Measurements from ENCODE around the gene FEZ2.

FEZ2 gene, protein sequence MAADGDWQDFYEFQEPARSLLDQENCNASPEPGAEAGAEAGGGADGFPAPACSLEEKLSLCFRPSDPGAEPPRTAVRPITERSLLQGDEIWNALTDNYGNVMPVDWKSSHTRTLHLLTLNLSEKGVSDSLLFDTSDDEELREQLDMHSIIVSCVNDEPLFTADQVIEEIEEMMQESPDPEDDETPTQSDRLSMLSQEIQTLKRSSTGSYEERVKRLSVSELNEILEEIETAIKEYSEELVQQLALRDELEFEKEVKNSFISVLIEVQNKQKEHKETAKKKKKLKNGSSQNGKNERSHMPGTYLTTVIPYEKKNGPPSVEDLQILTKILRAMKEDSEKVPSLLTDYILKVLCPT

DNA sequence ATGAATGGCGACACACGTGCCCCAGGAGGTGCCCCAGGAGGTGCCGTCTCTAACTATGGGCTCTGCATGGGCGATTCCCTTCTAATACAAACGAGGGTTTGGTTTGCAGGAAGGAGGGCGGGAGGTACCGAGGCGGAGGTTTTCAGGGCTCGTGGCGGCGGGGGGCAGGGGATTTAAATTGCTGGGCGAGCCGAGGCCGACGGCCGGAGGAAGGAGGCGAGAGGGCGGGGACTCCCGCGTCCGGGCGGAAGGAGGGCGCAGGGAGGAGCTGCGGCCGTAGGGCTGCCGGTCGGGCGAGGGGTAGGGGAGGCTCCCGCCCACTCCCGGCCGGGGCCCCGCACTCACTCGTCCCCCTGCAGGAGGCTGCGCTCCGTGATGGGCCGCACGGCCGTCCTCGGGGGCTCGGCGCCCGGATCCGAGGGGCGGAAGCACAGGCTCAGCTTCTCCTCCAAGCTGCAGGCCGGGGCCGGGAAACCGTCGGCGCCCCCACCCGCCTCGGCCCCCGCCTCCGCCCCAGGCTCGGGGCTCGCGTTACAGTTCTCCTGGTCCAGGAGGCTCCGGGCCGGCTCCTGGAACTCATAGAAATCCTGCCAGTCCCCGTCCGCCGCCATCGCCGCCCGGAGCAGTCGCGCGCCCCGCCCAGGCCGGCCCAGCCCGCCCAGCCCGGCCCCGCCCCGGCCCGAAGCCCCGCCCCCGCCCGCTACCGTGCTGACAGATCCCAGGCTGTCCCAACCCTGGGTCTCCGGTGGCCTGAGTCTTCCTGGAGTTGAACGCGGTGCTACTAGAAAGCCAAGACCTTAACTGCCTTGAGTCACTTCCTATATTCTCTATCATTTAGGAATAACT is at the start of gene FEZ2:
Gene FEZ2 (minus strand): TSS at position 637 of the 846 bp plus-strand sequence. CDS start 26 bp downstream, at position 611.
- H3K27ac ChIP-seq (ENCODE audit: low read depth, low read length) = peak within 1 kb of the TSS; percentile 93
- H3K27me3 ChIP-seq (ENCODE audit: control insufficient read depth, insufficient read depth, low read length) = peaks cover 24% of the 10 kb centered on the region
- peak within 1 kb of the TSS; percentile 67 for H3K4me3 ChIP-seq (ENCODE audit: low read depth, low read length)
- H3K36me3 ChIP-seq (ENCODE audit: control insufficient read depth, insufficient read depth, low read length) = peaks cover 3% of the 10 kb centered on the region; the same call in 1 of the 2 replicates
- no peaks in the 10 kb centered on the region for H3K9me3 ChIP-seq (ENCODE audit: control insufficient read depth, insufficient read depth, low read length)
- peaks cover 15% of the 10 kb centered on the region for H3K4me1 ChIP-seq (ENCODE audit: control insufficient read depth, insufficient read depth, low read length)
- H3K9ac ChIP-seq (ENCODE audit: low read depth, low read length) = peak within 1 kb of the TSS; percentile 72; the same call in 1 of the 2 replicates

DNA sequence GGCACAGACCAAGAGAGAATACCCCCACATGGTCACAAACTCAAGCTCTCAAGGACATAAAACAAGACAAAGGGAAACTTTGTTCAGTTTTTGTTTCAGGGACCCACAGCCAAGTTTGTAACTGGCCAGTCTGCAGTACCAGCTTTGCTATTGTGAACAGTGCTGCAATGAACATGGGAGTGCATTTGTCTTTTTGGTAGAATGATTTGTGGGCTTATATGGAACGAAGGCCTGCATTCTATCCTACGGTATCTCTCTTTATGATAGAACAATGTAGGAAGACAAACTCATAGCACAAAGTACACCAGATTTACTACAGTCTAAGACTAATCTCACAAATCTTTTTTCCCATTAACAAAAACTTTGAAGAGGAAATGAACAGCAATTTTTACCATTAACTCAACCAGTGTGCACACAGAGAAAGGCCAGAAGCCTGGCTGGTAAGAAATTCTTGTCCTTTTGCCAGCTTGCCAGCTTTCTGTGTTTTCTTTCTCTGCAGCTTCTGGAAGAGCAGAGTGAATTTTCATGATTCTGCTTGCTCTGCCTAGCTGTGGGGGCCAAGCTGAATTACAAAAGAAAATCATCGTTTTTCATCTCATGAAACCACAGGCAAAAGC is 37.1 kb upstream of the FEZ2 start:
- H3K27ac ChIP-seq (ENCODE audit: low read depth, low read length) = no peak overlapping the region

DNA sequence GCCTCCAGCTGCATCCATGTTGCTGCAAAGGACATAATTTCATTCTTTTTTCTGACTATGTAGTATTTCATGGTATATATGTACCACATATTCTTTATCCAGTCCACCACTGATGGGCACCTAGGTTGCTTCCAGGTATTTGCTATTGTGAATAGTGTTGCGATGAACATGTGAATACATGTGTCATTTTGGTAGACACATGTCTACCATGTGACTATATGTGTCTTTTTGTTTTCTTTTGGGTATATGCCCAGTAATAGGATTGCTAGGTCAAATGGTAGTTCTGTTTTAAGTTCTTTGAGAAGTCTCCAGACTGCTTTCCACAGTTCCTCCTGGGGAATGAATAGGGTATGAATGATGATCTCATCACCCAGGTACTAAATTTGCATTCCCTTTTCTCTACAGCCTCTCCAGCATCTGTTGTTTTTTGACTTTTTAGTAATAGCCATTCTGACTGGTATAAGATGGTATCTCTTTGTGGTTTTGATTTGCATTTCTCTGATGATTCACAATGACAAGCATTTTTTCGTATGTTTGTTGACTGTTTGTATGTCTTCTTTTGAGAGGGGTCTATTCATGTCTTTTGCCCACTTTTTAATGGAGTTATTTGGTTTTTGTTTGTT is 35.6 kb upstream of the FEZ2 start:
- no peak overlapping the region for H3K27ac ChIP-seq (ENCODE audit: low read depth, low read length)
- no peak overlapping the region for H3K4me3 ChIP-seq (ENCODE audit: low read depth, low read length)
- H3K36me3 ChIP-seq (ENCODE audit: control insufficient read depth, insufficient read depth, low read length) = no peaks in the 10 kb centered on the region
- H3K27me3 ChIP-seq (ENCODE audit: control insufficient read depth, insufficient read depth, low read length) = no peaks in the 10 kb centered on the region
- peaks cover 8% of the 10 kb centered on the region; the same call in 1 of the 2 replicates for H3K9me3 ChIP-seq (ENCODE audit: control insufficient read depth, insufficient read depth, low read length)
- no peaks in the 10 kb centered on the region; the same call in 1 of the 2 replicates for H3K4me1 ChIP-seq (ENCODE audit: control insufficient read depth, insufficient read depth, low read length)
- no peak overlapping the region for H3K9ac ChIP-seq (ENCODE audit: low read depth, low read length)

More for the DNA sequence above, 37.1 kb upstream of the FEZ2 start:
- H3K9me3 ChIP-seq (ENCODE audit: control insufficient read depth, insufficient read depth, low read length) = peaks cover 8% of the 10 kb centered on the region; the same call in 1 of the 2 replicates
- H3K9ac ChIP-seq (ENCODE audit: low read depth, low read length) = no peak overlapping the region
- H3K4me3 ChIP-seq (ENCODE audit: low read depth, low read length) = no peak overlapping the region
- H3K27me3 ChIP-seq (ENCODE audit: control insufficient read depth, insufficient read depth, low read length) = no peaks in the 10 kb centered on the region
- no peaks in the 10 kb centered on the region; the same call in 1 of the 2 replicates for H3K4me1 ChIP-seq (ENCODE audit: control insufficient read depth, insufficient read depth, low read length)
- no peaks in the 10 kb centered on the region for H3K36me3 ChIP-seq (ENCODE audit: control insufficient read depth, insufficient read depth, low read length)

DNA sequence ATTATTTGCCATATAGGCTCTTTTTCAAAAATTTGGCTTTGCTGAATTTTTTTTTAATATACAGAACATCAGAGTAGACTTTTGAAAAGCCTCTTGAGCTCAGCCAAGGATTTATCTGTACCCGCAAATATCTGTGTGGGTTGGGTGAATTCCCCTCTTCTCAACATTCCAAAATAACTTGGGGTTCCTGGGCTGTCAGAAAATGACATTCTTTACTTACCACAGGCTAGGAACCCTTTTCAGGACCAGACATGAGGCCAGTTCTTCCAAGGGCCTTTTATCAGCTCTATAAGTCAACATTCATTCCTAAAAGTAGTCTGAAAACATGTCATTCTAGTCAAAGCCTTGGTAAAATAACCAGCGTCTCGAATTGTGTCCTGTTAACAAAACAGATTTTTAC is 28.8 kb upstream of the FEZ2 start:
- H3K36me3 ChIP-seq (ENCODE audit: control insufficient read depth, insufficient read depth, low read length) = no peaks in the 10 kb centered on the region
- no peaks in the 10 kb centered on the region for H3K27me3 ChIP-seq (ENCODE audit: control insufficient read depth, insufficient read depth, low read length)
- no peak overlapping the region for H3K9ac ChIP-seq (ENCODE audit: low read depth, low read length)
- H3K4me3 ChIP-seq (ENCODE audit: low read depth, low read length) = no peak overlapping the region
- no peak overlapping the region for H3K27ac ChIP-seq (ENCODE audit: low read depth, low read length)
- peaks cover 15% of the 10 kb centered on the region for H3K9me3 ChIP-seq (ENCODE audit: control insufficient read depth, insufficient read depth, low read length)
- no peaks in the 10 kb centered on the region; the same call in 1 of the 2 replicates for H3K4me1 ChIP-seq (ENCODE audit: control insufficient read depth, insufficient read depth, low read length)

DNA sequence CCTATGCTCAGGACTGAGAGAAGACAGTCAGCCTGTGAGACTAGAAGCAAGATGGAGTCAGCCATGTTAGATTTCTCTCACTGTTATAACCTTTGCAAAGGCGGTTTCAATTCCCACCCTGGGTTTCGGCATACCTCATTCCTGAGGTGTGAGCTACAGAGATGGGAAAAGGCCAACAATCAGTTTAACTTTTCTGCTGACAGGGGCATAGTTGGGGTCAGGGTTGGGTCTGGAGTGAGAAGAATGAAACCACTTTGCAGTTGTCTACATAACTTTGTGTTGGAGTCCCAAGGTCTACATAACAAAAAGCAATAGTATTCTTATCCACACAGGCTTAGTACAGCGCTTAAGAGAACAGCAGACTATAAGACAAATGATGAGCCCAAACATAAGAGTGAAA is 28.1 kb upstream of the FEZ2 start:
- peaks cover 10% of the 10 kb centered on the region for H3K9me3 ChIP-seq (ENCODE audit: control insufficient read depth, insufficient read depth, low read length)
- H3K9ac ChIP-seq (ENCODE audit: low read depth, low read length) = no peak overlapping the region
- H3K36me3 ChIP-seq (ENCODE audit: control insufficient read depth, insufficient read depth, low read length) = no peaks in the 10 kb centered on the region
- no peaks in the 10 kb centered on the region; the same call in 1 of the 2 replicates for H3K4me1 ChIP-seq (ENCODE audit: control insufficient read depth, insufficient read depth, low read length)
- H3K27ac ChIP-seq (ENCODE audit: low read depth, low read length) = no peak overlapping the region
- no peaks in the 10 kb centered on the region for H3K27me3 ChIP-seq (ENCODE audit: control insufficient read depth, insufficient read depth, low read length)
- H3K4me3 ChIP-seq (ENCODE audit: low read depth, low read length) = no peak overlapping the region

DNA sequence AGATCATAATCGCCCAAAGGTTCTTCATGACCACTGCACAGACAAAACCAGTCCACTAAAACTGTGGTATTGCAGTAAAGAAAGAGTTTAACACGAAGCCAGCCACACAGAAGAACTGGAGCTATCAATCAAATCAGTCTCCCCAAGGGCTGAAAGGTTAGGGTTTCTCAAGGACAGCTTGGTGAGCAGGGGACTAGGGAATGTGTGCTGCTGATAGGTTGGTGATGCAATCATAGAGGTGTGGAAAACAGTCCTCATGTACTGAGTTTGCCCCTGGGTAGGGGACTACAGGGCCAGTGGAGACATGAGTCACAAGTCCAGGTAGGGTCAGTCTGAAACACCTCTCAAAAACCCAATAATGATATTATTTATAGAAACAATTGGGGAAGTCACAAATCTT is 27.3 kb upstream of the FEZ2 start:
- no peak overlapping the region for H3K27ac ChIP-seq (ENCODE audit: low read depth, low read length)

DNA sequence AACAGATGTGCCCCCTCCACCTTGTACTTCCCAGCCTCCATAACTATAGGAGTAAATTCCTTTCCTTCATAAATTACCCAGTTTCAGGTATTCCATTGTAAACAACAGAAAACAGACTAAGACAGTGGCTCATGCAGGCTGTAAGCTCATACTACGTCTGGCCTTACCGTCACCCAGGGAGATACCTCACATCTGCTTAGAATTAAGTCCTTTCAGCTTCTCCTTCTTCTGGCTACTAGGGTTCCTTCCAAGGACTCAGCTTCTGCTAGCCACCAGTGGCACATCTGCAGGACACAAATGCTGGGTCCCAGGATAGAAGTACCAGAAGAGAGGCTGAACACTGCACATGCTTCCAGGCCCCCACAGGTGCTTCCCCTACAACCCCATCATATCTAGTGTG is 22.4 kb upstream of the FEZ2 start:
- Histone ChIP-seq H3K9me3 (ENCODE audit: control insufficient read depth, insufficient read depth, low read length) (peaks cover 4% of the 10 kb centered on the region), H3K27ac (ENCODE audit: low read depth, low read length) (no peak overlapping the region), H3K27me3 (ENCODE audit: control insufficient read depth, insufficient read depth, low read length) (no peaks in the 10 kb centered on the region), H3K4me3 (ENCODE audit: low read depth, low read length) (no peak overlapping the region), H3K9ac (ENCODE audit: low read depth, low read length) (no peak overlapping the region), H3K36me3 (ENCODE audit: control insufficient read depth, insufficient read depth, low read length) (no peaks in the 10 kb centered on the region), H3K4me1 (ENCODE audit: control insufficient read depth, insufficient read depth, low read length) (peaks cover 26% of the 10 kb centered on the region)

More for the DNA sequence above, 27.3 kb upstream of the FEZ2 start:
- Histone ChIP-seq H3K4me1 (ENCODE audit: control insufficient read depth, insufficient read depth, low read length) (no peaks in the 10 kb centered on the region; the same call in 1 of the 2 replicates), H3K9me3 (ENCODE audit: control insufficient read depth, insufficient read depth, low read length) (peaks cover 10% of the 10 kb centered on the region), H3K27me3 (ENCODE audit: control insufficient read depth, insufficient read depth, low read length) (no peaks in the 10 kb centered on the region), H3K36me3 (ENCODE audit: control insufficient read depth, insufficient read depth, low read length) (no peaks in the 10 kb centered on the region), H3K4me3 (ENCODE audit: low read depth, low read length) (no peak overlapping the region), H3K9ac (ENCODE audit: low read depth, low read length) (no peak overlapping the region)

DNA sequence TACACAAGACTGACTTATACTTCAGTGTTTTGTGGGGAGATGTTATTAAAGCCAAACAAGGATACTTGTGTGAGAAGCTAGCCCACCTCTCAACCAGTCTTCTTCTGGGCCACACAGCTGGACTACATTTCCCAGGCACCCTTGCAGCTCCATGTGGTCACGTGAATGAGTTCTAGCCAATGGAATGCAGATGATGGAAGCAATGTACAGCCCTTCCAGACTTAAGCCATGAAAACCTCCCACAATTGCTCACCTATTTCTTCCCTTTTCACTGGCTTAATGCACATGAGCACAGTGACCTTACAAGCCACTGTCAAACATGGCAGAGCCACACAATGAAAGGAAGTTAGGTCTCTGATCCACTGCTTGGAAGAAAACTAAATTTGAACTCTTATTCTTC is 20.4 kb upstream of the FEZ2 start:
- no peaks in the 10 kb centered on the region for H3K27me3 ChIP-seq (ENCODE audit: control insufficient read depth, insufficient read depth, low read length)
- no peak overlapping the region for H3K27ac ChIP-seq (ENCODE audit: low read depth, low read length)
- H3K4me3 ChIP-seq (ENCODE audit: low read depth, low read length) = no peak overlapping the region
- peaks cover 40% of the 10 kb centered on the region for H3K4me1 ChIP-seq (ENCODE audit: control insufficient read depth, insufficient read depth, low read length)
- H3K9ac ChIP-seq (ENCODE audit: low read depth, low read length) = no peak overlapping the region
- H3K36me3 ChIP-seq (ENCODE audit: control insufficient read depth, insufficient read depth, low read length) = no peaks in the 10 kb centered on the region
- H3K9me3 ChIP-seq (ENCODE audit: control insufficient read depth, insufficient read depth, low read length) = no peaks in the 10 kb centered on the region

DNA sequence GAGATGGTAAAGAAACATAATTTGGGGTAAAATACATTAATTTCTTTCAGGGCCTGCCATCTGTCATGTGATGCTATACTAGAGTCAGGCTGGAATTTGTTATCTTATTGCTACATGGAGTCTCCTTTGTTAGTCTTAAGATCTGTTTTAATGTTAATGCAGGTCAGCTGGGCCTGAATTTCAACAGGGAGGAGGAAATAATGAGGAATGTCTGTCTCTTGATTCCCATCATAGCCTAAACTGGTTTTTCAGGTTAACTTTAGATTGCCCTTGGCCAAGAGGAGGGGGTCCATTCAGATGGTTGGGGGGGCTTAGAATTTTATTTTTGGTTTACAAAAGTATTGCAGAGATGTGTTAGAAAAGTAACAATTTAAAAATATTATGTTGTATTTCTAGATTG is 19.0 kb upstream of the FEZ2 start:
- Histone ChIP-seq H3K36me3 (ENCODE audit: control insufficient read depth, insufficient read depth, low read length) (no peaks in the 10 kb centered on the region), H3K4me3 (ENCODE audit: low read depth, low read length) (peak overlapping the region; percentile 14; the same call in 1 of the 2 replicates), H3K27ac (ENCODE audit: low read depth, low read length) (peak overlapping the region; percentile 68), H3K4me1 (ENCODE audit: control insufficient read depth, insufficient read depth, low read length) (peaks cover 44% of the 10 kb centered on the region), H3K27me3 (ENCODE audit: control insufficient read depth, insufficient read depth, low read length) (no peaks in the 10 kb centered on the region), H3K9ac (ENCODE audit: low read depth, low read length) (no peak overlapping the region), H3K9me3 (ENCODE audit: control insufficient read depth, insufficient read depth, low read length) (no peaks in the 10 kb centered on the region)

DNA sequence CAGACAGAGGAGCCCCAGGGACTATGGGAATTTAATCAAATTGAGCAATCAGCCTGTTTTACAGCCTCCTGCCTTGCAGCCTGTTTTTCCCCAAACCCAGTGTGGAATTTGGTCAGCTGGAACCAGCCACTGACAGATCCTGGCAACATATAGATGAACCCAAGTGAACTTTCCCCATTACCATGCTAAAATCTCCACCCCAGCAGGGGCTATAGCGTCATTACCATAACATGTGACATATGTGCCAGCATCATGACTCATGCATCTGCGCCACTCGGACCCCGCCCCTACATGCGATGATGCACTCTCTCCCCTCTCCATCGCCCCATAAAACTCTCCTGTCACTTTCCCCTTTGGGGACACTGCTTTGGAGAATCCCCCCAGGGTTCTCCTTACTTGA is 17.3 kb upstream of the FEZ2 start:
- H3K4me3 ChIP-seq (ENCODE audit: low read depth, low read length) = no peak overlapping the region
- H3K9ac ChIP-seq (ENCODE audit: low read depth, low read length) = no peak overlapping the region
- H3K36me3 ChIP-seq (ENCODE audit: control insufficient read depth, insufficient read depth, low read length) = no peaks in the 10 kb centered on the region
- peaks cover 44% of the 10 kb centered on the region for H3K4me1 ChIP-seq (ENCODE audit: control insufficient read depth, insufficient read depth, low read length)
- H3K9me3 ChIP-seq (ENCODE audit: control insufficient read depth, insufficient read depth, low read length) = no peaks in the 10 kb centered on the region
- no peaks in the 10 kb centered on the region for H3K27me3 ChIP-seq (ENCODE audit: control insufficient read depth, insufficient read depth, low read length)
- no peak overlapping the region for H3K27ac ChIP-seq (ENCODE audit: low read depth, low read length)
